Activated naive CD8-positive, alpha-beta T cell treated with anti-CD3 and anti-CD28 coated beads, Interleukin-2, amount 50 U/mL, for 24 hours (primary cell): ENCODE results near the gene KIAA1217.
A peak's percentile ranks its signal among the peaks of the same experiment; 100 is the strongest.

Source experiments
- ATAC-seq: fragments of 150-1000 bp; cut with Tn5 transposase; one replicate; pipeline ENCODE4 v1.10.0; 2021
- DNase-seq: peaks from one replicate; pipeline ENCODE4 v3.0.0; 2021
- H3K27ac Mint-ChIP-seq: one replicate; pipeline ENCODE4 v1.8.0; 2021; ENCODE audit warnings: mild to moderate bottlenecking, mixed read lengths
- H3K27me3 Mint-ChIP-seq: one replicate; pipeline ENCODE4 v1.8.0; 2021; ENCODE audit warnings: mixed read lengths
- H3K36me3 Mint-ChIP-seq: one replicate; pipeline ENCODE4 v1.8.0; 2021; ENCODE audit warnings: low read depth, mixed read lengths
- H3K4me1 Mint-ChIP-seq: one replicate; pipeline ENCODE4 v1.8.0; 2021; ENCODE audit warnings: mixed read lengths
- H3K4me3 Mint-ChIP-seq: one replicate; pipeline ENCODE4 v1.8.0; 2021; ENCODE audit warnings: mild to moderate bottlenecking, moderate library complexity, mixed read lengths
- H3K9me3 Mint-ChIP-seq: one replicate; pipeline ENCODE4 v1.8.0; 2021; ENCODE audit warnings: mixed read lengths

KIAA1217 gene, protein sequence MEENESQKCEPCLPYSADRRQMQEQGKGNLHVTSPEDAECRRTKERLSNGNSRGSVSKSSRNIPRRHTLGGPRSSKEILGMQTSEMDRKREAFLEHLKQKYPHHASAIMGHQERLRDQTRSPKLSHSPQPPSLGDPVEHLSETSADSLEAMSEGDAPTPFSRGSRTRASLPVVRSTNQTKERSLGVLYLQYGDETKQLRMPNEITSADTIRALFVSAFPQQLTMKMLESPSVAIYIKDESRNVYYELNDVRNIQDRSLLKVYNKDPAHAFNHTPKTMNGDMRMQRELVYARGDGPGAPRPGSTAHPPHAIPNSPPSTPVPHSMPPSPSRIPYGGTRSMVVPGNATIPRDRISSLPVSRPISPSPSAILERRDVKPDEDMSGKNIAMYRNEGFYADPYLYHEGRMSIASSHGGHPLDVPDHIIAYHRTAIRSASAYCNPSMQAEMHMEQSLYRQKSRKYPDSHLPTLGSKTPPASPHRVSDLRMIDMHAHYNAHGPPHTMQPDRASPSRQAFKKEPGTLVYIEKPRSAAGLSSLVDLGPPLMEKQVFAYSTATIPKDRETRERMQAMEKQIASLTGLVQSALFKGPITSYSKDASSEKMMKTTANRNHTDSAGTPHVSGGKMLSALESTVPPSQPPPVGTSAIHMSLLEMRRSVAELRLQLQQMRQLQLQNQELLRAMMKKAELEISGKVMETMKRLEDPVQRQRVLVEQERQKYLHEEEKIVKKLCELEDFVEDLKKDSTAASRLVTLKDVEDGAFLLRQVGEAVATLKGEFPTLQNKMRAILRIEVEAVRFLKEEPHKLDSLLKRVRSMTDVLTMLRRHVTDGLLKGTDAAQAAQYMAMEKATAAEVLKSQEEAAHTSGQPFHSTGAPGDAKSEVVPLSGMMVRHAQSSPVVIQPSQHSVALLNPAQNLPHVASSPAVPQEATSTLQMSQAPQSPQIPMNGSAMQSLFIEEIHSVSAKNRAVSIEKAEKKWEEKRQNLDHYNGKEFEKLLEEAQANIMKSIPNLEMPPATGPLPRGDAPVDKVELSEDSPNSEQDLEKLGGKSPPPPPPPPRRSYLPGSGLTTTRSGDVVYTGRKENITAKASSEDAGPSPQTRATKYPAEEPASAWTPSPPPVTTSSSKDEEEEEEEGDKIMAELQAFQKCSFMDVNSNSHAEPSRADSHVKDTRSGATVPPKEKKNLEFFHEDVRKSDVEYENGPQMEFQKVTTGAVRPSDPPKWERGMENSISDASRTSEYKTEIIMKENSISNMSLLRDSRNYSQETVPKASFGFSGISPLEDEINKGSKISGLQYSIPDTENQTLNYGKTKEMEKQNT (N-terminal part only)

DNA sequence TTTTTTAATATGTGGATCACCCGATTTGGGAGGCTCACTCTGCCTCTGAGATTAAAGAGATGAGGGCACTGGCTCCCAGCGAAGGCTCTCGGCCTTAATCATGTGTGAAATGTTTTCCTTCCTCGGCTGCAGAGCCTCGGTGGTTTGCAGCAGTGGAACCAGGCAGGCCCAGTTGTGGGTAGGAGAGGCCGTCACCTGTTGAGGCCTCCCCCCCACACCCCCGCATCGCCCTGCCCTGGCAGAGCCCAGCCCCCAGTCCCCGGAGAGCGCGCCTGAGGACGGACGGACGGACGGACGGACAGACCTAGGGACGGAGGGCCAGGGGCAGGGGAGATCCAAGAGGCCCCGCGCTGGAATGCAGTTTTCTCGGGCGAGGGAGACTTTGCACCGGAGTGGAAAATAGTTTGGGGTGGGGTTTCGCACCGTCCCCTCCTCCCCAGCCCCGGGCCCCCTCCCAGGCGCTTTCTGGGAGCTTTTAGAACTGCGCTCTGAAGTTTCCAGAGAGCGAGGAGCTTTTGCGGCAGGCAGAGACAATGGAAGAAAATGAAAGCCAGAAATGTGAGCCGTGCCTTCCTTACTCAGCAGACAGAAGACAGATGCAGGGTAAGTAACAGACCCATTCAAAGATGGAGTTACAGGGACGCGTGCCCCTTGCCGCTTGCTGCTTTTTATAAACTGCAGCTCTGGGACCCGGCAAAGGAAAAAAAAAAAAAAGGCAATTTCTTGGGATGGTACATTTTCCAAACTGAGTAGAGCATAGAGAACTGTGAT, at the start of gene KIAA1217:
TSS of gene KIAA1217 (plus strand) at position 478 of the 771 bp plus-strand sequence. CDS start at position 534, 56 bp downstream.
- Mint-ChIP-seq H3K36me3 (no peaks in the 10 kb centered on the region), H3K4me3 (peak within 1 kb of the TSS; percentile 71), H3K4me1 (peaks cover 32% of the 10 kb centered on the region), H3K27me3 (peaks cover 52% of the 10 kb centered on the region), H3K27ac (peak within 1 kb of the TSS; percentile 84), H3K9me3 (no peaks in the 10 kb centered on the region)
- ATAC-seq (peak; percentile 25), DNase-seq (peak; percentile 9)

DNA sequence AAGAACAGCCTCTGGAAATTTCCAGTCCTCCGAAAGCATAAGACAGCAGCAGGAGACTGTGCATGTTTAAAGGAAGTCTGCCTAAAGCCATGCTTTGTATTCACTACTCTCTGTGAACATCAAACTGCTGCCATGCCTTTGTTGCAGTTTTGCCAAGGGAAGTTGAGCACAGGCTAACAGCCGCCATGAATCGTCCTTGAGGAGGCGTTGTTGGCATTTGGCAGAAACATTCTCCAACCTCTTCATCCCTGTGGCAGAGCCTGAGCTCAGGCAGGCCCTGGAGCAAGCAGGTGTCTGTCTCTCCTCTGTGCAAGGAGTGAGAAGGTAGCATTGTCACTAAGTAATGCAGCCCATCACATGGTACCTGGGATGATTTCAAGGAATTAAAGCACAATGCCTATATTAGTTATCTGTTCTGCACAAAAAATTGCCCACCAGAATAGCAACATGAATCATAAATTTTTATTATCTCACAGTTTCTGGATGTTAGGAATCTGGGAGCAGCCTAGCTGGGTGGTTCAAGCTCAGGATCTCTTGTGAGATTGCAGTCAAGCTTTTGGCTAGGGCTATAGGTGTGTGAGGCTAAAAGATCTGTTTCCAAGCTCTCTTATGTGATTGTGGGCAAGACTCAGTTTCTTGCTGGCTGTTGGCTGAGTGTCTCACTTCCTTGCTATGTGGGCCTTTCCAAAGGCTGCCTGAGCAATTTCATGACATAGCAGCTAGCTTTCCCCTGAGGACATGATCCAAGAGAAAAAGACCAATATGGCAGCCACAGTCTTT, 46.5 kb upstream of the KIAA1217 start:
- peaks cover 8% of the 10 kb centered on the region for H3K9me3 Mint-ChIP-seq
- no peak overlapping the region for H3K4me3 Mint-ChIP-seq
- no peaks in the 10 kb centered on the region for H3K36me3 Mint-ChIP-seq

DNA sequence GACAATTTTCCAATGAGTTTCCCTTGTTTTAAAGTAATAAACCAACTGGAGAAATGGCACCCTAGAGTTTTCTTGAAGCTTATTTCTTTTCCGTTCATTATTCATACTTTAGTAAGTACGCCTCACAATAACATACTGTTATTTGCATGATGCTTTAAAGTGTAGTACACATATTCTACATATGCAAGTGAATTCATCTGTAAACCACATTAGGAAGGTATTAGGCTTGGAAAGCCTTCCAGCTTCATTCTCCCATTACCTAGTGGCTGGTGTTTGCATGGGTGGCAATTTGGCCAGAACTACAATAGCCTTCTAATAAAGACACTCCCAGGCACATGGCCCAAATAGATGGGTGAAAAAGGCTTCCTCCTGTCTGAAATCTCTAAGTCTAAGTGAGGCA, 45.5 kb upstream of the KIAA1217 start:
- no peak overlapping the region for H3K27ac Mint-ChIP-seq
- no peaks in the 10 kb centered on the region for H3K36me3 Mint-ChIP-seq
- H3K4me1 Mint-ChIP-seq, result no peaks in the 10 kb centered on the region
- H3K27me3 Mint-ChIP-seq, result no peaks in the 10 kb centered on the region
- peaks cover 1% of the 10 kb centered on the region for H3K9me3 Mint-ChIP-seq
- no peak for DNase-seq
- H3K4me3 Mint-ChIP-seq, result no peak overlapping the region
- no peak for ATAC-seq

More for the DNA sequence above, 46.5 kb upstream of the KIAA1217 start:
- Mint-ChIP-seq H3K4me1 (no peaks in the 10 kb centered on the region), H3K27me3 (no peaks in the 10 kb centered on the region), H3K27ac (no peak overlapping the region)
- no peak for DNase-seq
- ATAC-seq, result no peak

DNA sequence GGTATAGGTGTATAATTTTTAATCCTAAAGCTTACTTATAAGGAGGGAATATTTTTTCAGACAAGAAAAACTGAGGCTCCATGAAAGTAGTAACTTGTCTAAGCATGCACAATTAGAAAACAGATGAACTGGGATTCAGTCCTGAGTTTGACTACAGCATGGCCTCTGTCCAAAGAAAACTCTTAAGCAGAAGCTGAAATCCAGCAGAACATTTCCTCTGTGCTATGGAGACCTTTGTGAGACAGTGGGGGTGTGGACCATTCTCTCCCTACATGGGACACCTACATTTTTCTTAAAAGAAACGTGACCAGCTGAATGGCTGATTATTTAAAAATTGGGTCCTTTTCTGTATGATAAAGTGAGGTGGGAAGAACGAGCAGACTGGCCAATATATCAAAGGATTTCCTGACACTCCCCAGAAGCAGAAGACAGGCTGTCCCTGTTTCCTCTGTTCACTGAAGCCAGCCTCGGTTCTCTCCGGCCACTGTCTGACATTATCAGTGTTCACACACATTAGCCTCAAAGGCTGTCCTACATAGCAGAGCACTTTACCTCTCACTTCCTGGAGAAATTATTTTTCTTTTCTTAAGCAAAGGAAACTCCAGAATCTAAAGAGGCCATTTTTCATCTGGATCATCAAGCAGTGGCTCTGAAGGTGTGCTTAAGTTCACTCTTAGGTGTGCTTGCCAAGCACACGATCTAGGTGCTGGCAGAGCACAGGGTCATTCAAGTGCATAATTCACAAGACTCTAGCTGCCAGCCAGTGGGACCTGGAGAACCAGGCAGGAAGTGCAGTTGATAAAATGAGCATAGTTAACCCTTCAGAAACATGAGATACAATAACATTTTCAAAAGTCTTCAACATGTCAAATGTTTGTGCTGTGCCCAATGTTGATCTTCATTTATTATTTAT, 40.4 kb upstream of the KIAA1217 start:
- no peak for DNase-seq
- no peak for ATAC-seq
- Mint-ChIP-seq H3K4me1 (no peaks in the 10 kb centered on the region), H3K36me3 (no peaks in the 10 kb centered on the region), H3K4me3 (no peak overlapping the region), H3K27me3 (peaks cover 2% of the 10 kb centered on the region), H3K27ac (no peak overlapping the region), H3K9me3 (peaks cover 5% of the 10 kb centered on the region)

DNA sequence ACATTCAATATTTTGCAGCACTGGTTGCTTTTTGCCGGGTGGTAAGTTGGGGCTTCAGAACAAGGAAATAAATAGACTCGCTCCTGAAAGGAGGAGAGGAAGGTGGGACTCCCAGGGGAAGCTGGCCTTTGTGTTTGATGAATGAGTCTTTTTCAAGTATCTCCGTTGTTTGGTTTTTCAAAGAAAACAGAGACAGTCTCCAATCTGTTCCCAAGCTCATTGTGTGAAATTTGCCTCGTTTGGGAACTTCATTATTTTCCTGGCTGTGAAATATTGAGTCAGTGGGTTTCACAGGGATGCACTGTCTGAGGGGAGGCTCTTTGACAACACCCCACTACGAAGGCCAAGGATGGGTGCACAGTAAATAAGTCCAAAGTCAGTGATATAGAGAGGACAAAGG, 38.7 kb upstream of the KIAA1217 start:
- H3K4me3 Mint-ChIP-seq, result no peak overlapping the region
- peaks cover 2% of the 10 kb centered on the region for H3K27me3 Mint-ChIP-seq
- no peak overlapping the region for H3K27ac Mint-ChIP-seq
- H3K4me1 Mint-ChIP-seq, result no peaks in the 10 kb centered on the region
- H3K9me3 Mint-ChIP-seq, result peaks cover 11% of the 10 kb centered on the region
- no peaks in the 10 kb centered on the region for H3K36me3 Mint-ChIP-seq
- ATAC-seq (no peak), DNase-seq (no peak)

DNA sequence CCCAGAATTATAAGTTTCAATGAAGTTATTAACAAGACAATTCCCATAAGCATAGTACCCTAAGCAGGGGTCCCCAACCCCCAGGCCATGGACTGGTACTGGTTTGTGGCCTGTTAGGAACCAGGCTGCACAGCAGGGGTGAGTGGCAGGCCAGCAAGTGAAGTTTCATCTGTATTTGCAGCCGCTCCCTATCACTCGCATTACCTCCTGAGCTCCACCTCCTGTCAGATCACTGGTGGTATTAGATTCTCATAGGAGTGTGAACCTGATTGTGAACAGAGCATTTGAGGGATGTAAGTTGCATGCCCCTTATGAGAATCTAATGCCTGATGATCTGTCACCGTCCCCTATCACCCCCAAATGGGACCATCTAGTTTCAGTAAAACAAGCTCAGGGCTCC, 36.0 kb upstream of the KIAA1217 start:
- no peak overlapping the region for H3K27ac Mint-ChIP-seq
- ATAC-seq (no peak), DNase-seq (no peak)
- H3K4me1 Mint-ChIP-seq, result no peaks in the 10 kb centered on the region
- H3K27me3 Mint-ChIP-seq, result peaks cover 2% of the 10 kb centered on the region
- no peak overlapping the region for H3K4me3 Mint-ChIP-seq
- H3K36me3 Mint-ChIP-seq, result no peaks in the 10 kb centered on the region
- peaks cover 11% of the 10 kb centered on the region for H3K9me3 Mint-ChIP-seq

DNA sequence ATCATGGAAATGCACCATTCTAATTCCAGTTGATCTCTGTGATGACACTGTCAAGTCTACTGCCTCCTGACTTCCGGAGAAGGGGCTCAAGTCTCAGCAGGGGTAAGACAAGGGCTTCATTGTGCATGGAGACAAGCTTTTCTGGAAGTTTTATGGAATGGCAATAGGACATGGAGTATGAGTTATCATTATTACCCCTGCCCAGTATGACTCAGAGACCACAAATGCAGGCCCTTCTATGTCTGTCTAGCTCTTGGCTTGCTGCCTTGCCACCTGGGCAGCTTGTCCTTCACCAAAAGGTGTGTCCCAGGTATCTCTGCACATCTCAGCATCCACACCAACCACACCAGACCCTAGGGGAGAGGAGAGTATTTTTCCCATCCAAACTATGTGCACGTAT, 34.9 kb upstream of the KIAA1217 start:
- H3K27ac Mint-ChIP-seq, result no peak overlapping the region
- no peak for DNase-seq
- H3K36me3 Mint-ChIP-seq, result no peaks in the 10 kb centered on the region

DNA sequence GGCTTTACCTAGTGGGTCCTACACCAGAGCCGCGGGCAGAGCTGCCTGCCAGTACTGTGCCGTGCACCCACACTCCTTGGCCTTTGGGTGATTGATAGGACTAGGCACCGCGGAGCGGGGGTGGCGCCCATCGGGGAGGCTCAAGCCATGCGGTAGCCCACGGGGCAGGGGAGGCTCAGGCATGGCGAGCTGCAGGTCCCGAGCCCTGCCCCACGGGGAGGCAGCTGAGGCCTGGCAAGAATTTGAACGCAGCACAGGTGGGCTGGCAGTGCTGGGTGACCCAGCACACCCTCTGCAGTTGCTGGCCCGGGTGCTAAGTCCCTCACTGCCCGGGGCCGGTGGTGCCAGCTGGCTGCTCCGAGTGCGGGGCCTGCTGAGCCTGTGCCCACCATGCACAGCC, 32.3 kb upstream of the KIAA1217 start:
- H3K27me3 Mint-ChIP-seq, result peaks cover 2% of the 10 kb centered on the region
- no peak for DNase-seq
- H3K4me1 Mint-ChIP-seq, result no peaks in the 10 kb centered on the region
- H3K27ac Mint-ChIP-seq, result no peak overlapping the region
- H3K4me3 Mint-ChIP-seq, result no peak overlapping the region
- no peak for ATAC-seq
- no peaks in the 10 kb centered on the region for H3K36me3 Mint-ChIP-seq
- peaks cover 24% of the 10 kb centered on the region for H3K9me3 Mint-ChIP-seq

More for the DNA sequence above, 34.9 kb upstream of the KIAA1217 start:
- ATAC-seq, result no peak
- peaks cover 19% of the 10 kb centered on the region for H3K9me3 Mint-ChIP-seq
- no peak overlapping the region for H3K4me3 Mint-ChIP-seq
- H3K27me3 Mint-ChIP-seq, result peaks cover 2% of the 10 kb centered on the region
- no peaks in the 10 kb centered on the region for H3K4me1 Mint-ChIP-seq

DNA sequence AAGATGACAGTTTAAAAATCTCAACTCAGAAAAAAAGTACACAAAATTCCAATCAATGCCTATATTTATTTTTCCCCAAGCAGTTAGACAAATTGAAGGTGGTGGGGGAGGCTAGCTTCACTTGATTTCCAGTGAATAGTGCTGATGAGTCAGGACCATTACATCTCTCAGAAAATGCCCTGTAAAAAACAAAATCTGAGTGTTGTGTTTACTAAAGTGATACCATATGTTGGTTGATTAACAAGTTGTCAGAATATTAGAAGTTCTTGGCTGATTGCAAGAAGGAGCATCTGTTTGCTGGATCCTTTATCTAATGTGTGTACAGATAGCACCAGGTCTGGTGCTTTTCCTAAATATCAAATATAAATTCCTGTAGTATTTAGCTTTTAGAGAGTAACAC, 31.3 kb upstream of the KIAA1217 start:
- Mint-ChIP-seq H3K27ac (no peak overlapping the region), H3K4me1 (no peaks in the 10 kb centered on the region)

DNA sequence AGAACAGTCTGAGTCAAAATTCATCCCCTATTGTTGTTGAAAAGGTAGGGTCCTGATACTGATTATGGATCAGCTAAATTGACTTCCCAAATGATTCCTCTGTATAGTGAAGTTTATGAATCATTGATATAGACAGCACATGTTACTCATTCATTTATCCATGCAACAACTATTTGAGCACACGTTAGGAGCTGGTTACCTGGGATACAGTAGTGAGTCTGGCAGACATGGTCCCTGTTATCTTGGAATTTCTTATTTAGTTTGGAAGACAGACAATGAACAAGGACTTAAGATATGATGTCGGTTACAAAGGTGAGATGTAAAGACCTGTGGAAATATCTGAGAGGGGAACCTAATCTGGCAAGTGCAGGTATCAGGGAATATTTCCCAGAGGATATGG, 28.0 kb upstream of the KIAA1217 start:
- no peaks in the 10 kb centered on the region for H3K36me3 Mint-ChIP-seq
- H3K4me1 Mint-ChIP-seq, result no peaks in the 10 kb centered on the region
- no peak overlapping the region for H3K27ac Mint-ChIP-seq

More for the DNA sequence above, 31.3 kb upstream of the KIAA1217 start:
- DNase-seq, result no peak
- Mint-ChIP-seq H3K4me3 (no peak overlapping the region), H3K9me3 (peaks cover 24% of the 10 kb centered on the region), H3K27me3 (peaks cover 2% of the 10 kb centered on the region), H3K36me3 (no peaks in the 10 kb centered on the region)
- ATAC-seq, result no peak

DNA sequence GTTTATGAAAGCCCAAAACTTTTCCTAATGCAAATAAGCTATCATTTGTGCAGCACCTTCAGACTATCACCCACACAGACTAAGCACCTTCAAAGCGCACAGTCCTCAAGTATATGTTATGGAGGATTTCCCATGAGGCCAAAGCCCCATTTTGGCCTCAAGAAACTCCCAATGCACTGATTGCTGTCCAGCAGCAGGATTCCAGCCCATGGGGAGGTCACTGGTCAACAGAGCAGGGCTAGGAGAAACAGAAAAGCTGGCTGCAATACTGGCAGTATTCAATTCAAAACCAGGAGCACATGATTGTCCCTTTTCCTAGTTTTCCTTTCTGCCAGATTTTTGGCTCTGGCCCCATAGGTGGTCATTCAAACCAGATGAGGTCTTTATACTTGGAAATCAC, 24.5 kb upstream of the KIAA1217 start:
- no peak overlapping the region for H3K4me3 Mint-ChIP-seq
- H3K4me1 Mint-ChIP-seq, result no peaks in the 10 kb centered on the region
- H3K9me3 Mint-ChIP-seq, result peaks cover 6% of the 10 kb centered on the region
- H3K36me3 Mint-ChIP-seq, result no peaks in the 10 kb centered on the region
- H3K27me3 Mint-ChIP-seq, result peaks cover 8% of the 10 kb centered on the region
- no peak overlapping the region for H3K27ac Mint-ChIP-seq
- DNase-seq (no peak), ATAC-seq (no peak)

More for the DNA sequence above, 28.0 kb upstream of the KIAA1217 start:
- H3K9me3 Mint-ChIP-seq, result peaks cover 17% of the 10 kb centered on the region
- peaks cover 8% of the 10 kb centered on the region for H3K27me3 Mint-ChIP-seq
- ATAC-seq (no peak), DNase-seq (no peak)
- H3K4me3 Mint-ChIP-seq, result no peak overlapping the region

DNA sequence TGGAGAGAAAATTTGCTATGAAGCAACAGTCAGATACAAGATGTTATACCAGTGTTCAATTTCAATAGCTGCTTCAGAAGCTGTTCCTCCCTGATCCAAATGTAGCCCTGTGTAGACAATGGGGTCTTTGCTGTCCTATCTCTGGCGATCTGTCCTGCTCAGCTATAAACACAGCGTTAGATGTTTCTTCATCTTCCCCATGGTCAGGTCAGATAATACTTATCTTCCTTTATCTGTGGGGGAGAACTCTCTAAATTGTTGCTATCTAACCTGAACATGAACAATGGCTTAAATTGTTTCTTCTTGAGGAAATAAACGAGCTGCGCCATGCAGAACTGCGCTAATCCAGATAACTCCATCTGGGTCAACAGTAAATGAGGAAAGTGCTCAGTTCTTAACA, 15.6 kb upstream of the KIAA1217 start:
- DNase-seq (no peak), ATAC-seq (no peak)
- Mint-ChIP-seq H3K27ac (no peak overlapping the region), H3K36me3 (no peaks in the 10 kb centered on the region), H3K4me3 (no peak overlapping the region), H3K4me1 (no peaks in the 10 kb centered on the region), H3K9me3 (no peaks in the 10 kb centered on the region), H3K27me3 (peaks cover 6% of the 10 kb centered on the region)
